Stimulated activated CD4-positive, alpha-beta T cell treated with anti-CD3 and anti-CD28 coated beads, Interleukin-15, amount 100 ng/mL, for 24 hours (primary cell): ENCODE measurements around the gene GRAMD4.

ENCODE experiments used
- DNase-seq: peaks from one replicate; pipeline ENCODE4 v3.0.0-alpha.2; 2020

GRAMD4 gene

GRCh38 chr22:46676479-46676878 lies 56.3 kb downstream of the GRAMD4 start:
- no peak for DNase-seq

GRCh38 chr22:46676881-46677280 lies 56.7 kb downstream of the GRAMD4 start:
- no peak for DNase-seq

- no peak for DNase-seq
These were observed 57.3 kb downstream of the GRAMD4 start for GRCh38 chr22:46677323-46678002.

- DNase-seq: peak; percentile 9
These were observed 57.9 kb downstream of the GRAMD4 start for GRCh38 chr22:46678003-46678657.

- DNase-seq: no peak
These were observed 58.9 kb downstream of the GRAMD4 start for GRCh38 chr22:46678785-46679700.

GRCh38 chr22:46679706-46680269 lies 59.6 kb downstream of the GRAMD4 start:
- DNase-seq: no peak

- peak; percentile 18 for DNase-seq
These were observed 60.8 kb downstream of the GRAMD4 start for GRCh38 chr22:46681010-46681409.

- no peak for DNase-seq
These were observed 62.0 kb downstream of the GRAMD4 start for GRCh38 chr22:46682011-46682731.

- DNase-seq: no peak
These were observed 64.5 kb downstream of the GRAMD4 start for GRCh38 chr22:46684706-46685105.

- no peak for DNase-seq
These were observed 66.2 kb downstream of the GRAMD4 start for GRCh38 chr22:46686221-46687047.

GRCh38 chr22:46687048-46687444 lies 66.9 kb downstream of the GRAMD4 start:
- no peak for DNase-seq

- no peak for DNase-seq
These were observed 67.3 kb downstream of the GRAMD4 start for GRCh38 chr22:46687460-46687859.

GRCh38 chr22:46688949-46689348 lies 68.8 kb downstream of the GRAMD4 start:
- DNase-seq: no peak

- DNase-seq: no peak
These were observed 70.0 kb downstream of the GRAMD4 start for GRCh38 chr22:46690146-46690545.

- no peak for DNase-seq
These were observed 71.4 kb downstream of the GRAMD4 start for GRCh38 chr22:46691571-46691970.

- DNase-seq: no peak
These were observed 73.6 kb downstream of the GRAMD4 start for GRCh38 chr22:46693634-46694415.

GRCh38 chr22:46694416-46695170 lies 74.4 kb downstream of the GRAMD4 start:
- DNase-seq: no peak

GRCh38 chr22:46695346-46696228 lies 75.4 kb downstream of the GRAMD4 start:
- DNase-seq: no peak

- DNase-seq: no peak
These were observed 76.0 kb downstream of the GRAMD4 start for GRCh38 chr22:46696229-46696518.
